Femur (tissue), 1 donor: Measurements from ENCODE around the gene OMA1.
"Not testable (repeated sequence)": the region's sequence is repeated elsewhere in the genome, so short reads cannot be mapped to it uniquely, and the experiment has no call there.

Experiments used
- DNase-seq: peaks from one replicate; pipeline ENCODE4 v3.0.0-alpha.2; 2017

The OMA1 gene

GRCh38 chr1:58546520-58547308 lies at the start of gene OMA1:
Gene OMA1 (minus strand): TSS chr1:58546726. CDS start chr1:58539294, 7,432 bp downstream.
- peak; percentile 99 for DNase-seq

GRCh38 chr1:58594546-58594945 lies 48.0 kb upstream of the OMA1 start:
- no peak for DNase-seq

- peak; percentile 39 for DNase-seq
Observed at GRCh38 chr1:58592522-58593134, 46.1 kb upstream of the OMA1 start.

GRCh38 chr1:58591806-58592205 lies 45.3 kb upstream of the OMA1 start:
- no peak for DNase-seq

GRCh38 chr1:58590019-58590418 lies 43.5 kb upstream of the OMA1 start:
- DNase-seq = no peak

- DNase-seq = no peak
Observed at GRCh38 chr1:58588396-58588795, 41.9 kb upstream of the OMA1 start.

GRCh38 chr1:58587667-58588066 lies 41.1 kb upstream of the OMA1 start:
- no peak for DNase-seq

- no peak for DNase-seq
Observed at GRCh38 chr1:58586271-58586670, 39.7 kb upstream of the OMA1 start.

- DNase-seq = no peak
Observed at GRCh38 chr1:58585581-58586151, 39.1 kb upstream of the OMA1 start.

GRCh38 chr1:58585166-58585565 lies 38.6 kb upstream of the OMA1 start:
- no peak for DNase-seq

- DNase-seq = no peak
Observed at GRCh38 chr1:58584082-58584895, 37.8 kb upstream of the OMA1 start.

GRCh38 chr1:58583496-58583895 lies 37.0 kb upstream of the OMA1 start:
- no peak for DNase-seq

GRCh38 chr1:58582143-58582542 lies 35.6 kb upstream of the OMA1 start:
- not testable (repeated sequence) for DNase-seq

GRCh38 chr1:58581641-58582040 lies 35.1 kb upstream of the OMA1 start:
- no peak for DNase-seq

GRCh38 chr1:58580186-58580585 lies 33.7 kb upstream of the OMA1 start:
- no peak for DNase-seq

GRCh38 chr1:58577654-58578030 lies 31.1 kb upstream of the OMA1 start:
- no peak for DNase-seq

- no peak for DNase-seq
Observed at GRCh38 chr1:58576727-58577653, 30.5 kb upstream of the OMA1 start, which contains the start of gene TACSTD2. Gene TACSTD2 (minus strand): TSS chr1:58577252. CDS start chr1:58577156, 96 bp downstream.

GRCh38 chr1:58576325-58576726 lies 29.8 kb upstream of the OMA1 start:
- no peak for DNase-seq

- no peak for DNase-seq
Observed at GRCh38 chr1:58575551-58576324, 29.2 kb upstream of the OMA1 start.

- DNase-seq = no peak
Observed at GRCh38 chr1:58574816-58575215, 28.3 kb upstream of the OMA1 start.
